KOPT-K1 (cell line): ENCODE results near the gene ERN1.

Experiments used
- H3K27ac ChIP-seq: fragments of 200-600 bp; sonication (generic); 2 replicates; pipeline ENCODE4 v1.5.1; 2016; ENCODE audit warnings: antibody characterized with exemption, mild to moderate bottlenecking, low read depth, low read length; ENCODE audit not compliant: poor library complexity, severe bottlenecking
- H3K36me3 ChIP-seq: fragments of 200-600 bp; sonication (generic); 2 replicates; pipeline ENCODE4 v1.5.1; 2017; ENCODE audit warnings: antibody characterized with exemption, mild to moderate bottlenecking, low read length, moderate library complexity; ENCODE audit not compliant: insufficient read depth
- H3K9me3 ChIP-seq: fragments of 200-600 bp; sonication (generic); 2 replicates; pipeline ENCODE4 v1.5.1; 2017; ENCODE audit warnings: antibody characterized with exemption, low read length, mild to moderate bottlenecking; ENCODE audit not compliant: insufficient read depth, poor library complexity, severe bottlenecking

Gene ERN1

GRCh38 chr17:63989622-63990345 is 140.2 kb downstream of the ERN1 start:
- Histone ChIP-seq H3K36me3 (no peaks in the 10 kb centered on the region), H3K27ac (no peak overlapping the region), H3K9me3 (no peaks in the 10 kb centered on the region)
